H1 (cell line): Measurements from ENCODE around the gene WSCD2. TPM values are rescaled to one million over a fixed set of nuclear protein-coding genes. Genes with fewer than 3 reads are reported as not detected.

Experiments
- CTCF ChIA-PET: fragments of 300-600 bp; sonication (Branson Sonifier 250); formaldehyde crosslinking; loops from one replicate; lab custom pipeline; 2021; ENCODE audit not compliant: partially characterized antibody; lab: Charles Lee
- POLR2A ChIA-PET: fragments of 300-600 bp; sonication (Branson Sonifier 250); formaldehyde crosslinking; loops from one replicate; lab custom pipeline; 2021; ENCODE audit warnings: inconsistent platforms; ENCODE audit not compliant: partially characterized antibody; lab: Charles Lee
- DNase-seq, 2 experiments: peaks; one replicate each; pipeline versions ENCODE4 v3.0.0 to v3.0.0-alpha.2; 2010 to 2022; ENCODE audit warnings: low spot score in 2 of 2, low read depth in 1 of 2, mixed read lengths in 1 of 2
- FAIRE-seq: peaks from 2 replicates; lab custom pipeline; 2011; peaks lifted over from hg19 to GRCh38; lab: Jason Lieb, UNC
- H2AFZ ChIP-seq: 2 replicates; pipeline ENCODE4 v1.8.1; 2012; ENCODE audit warnings: low read length, inconsistent platforms
- H2AK5ac ChIP-seq: 2 replicates; pipeline ENCODE4 v1.6.1; 2013; ENCODE audit warnings: low read depth, low read length
- H2BK120ac ChIP-seq: replicated peaks from 2 replicates; pipeline ENCODE3; 2013; ENCODE audit warnings: low read depth, low read length, inconsistent platforms
- H2BK12ac ChIP-seq: 2 replicates; pipeline ENCODE4 v1.6.1; 2013; ENCODE audit warnings: low read depth, low read length
- H2BK15ac ChIP-seq: 2 replicates; pipeline ENCODE4 v1.6.1; 2013; ENCODE audit warnings: low read length
- H2BK20ac ChIP-seq: 2 replicates; pipeline ENCODE4 v1.6.1; 2013; ENCODE audit warnings: low read length
- H2BK5ac ChIP-seq: 2 replicates; pipeline ENCODE4 v1.6.1; 2013; ENCODE audit warnings: low read depth, low read length
- H3K14ac ChIP-seq: 2 replicates; pipeline ENCODE4 v1.6.1; 2013; ENCODE audit warnings: inconsistent platforms; ENCODE audit not compliant: insufficient read length
- H3K18ac ChIP-seq: 2 replicates; pipeline ENCODE4 v1.6.1; 2013; ENCODE audit warnings: low read length; ENCODE audit errors: extremely low read depth
- H3K23ac ChIP-seq: 2 replicates; pipeline ENCODE4 v1.6.1; 2013; ENCODE audit warnings: inconsistent platforms; ENCODE audit not compliant: insufficient read length
- H3K23me2 ChIP-seq: 2 replicates; pipeline ENCODE4 v1.6.1; 2013; ENCODE audit warnings: low read depth, low read length
- H3K27ac ChIP-seq: 2 replicates; pipeline ENCODE4 v1.6.1; 2011; ENCODE audit warnings: low read depth, low read length, inconsistent platforms
- H3K27me3 ChIP-seq, 4 experiments: replicated peaks in 1 of 4; 1 replicate in 1 of 4; 2 replicates in 3 of 4; pipeline versions ENCODE4 v1.6.1 to v1.8.1; 2011 to 2013; ENCODE audit warnings: low read length in 3 of 4, mild to moderate bottlenecking in 3 of 4, inconsistent platforms in 2 of 4, mixed read lengths in 2 of 4, moderate library complexity in 1 of 4; ENCODE audit not compliant: control insufficient read depth in 3 of 4, insufficient read depth in 3 of 4; ENCODE audit errors: extremely low read depth in 1 of 4
- H3K36me3 ChIP-seq, 4 experiments: 2 replicates each; pipeline versions ENCODE4 v1.6.1 to v1.8.1; 2011 to 2013; ENCODE audit warnings: mild to moderate bottlenecking in 4 of 4, low read length in 3 of 4, moderate library complexity in 2 of 4, control low read depth in 1 of 4, inconsistent platforms in 1 of 4; ENCODE audit not compliant: insufficient read depth in 4 of 4, control insufficient read depth in 2 of 4
- H3K4ac ChIP-seq: replicated peaks from 2 replicates; pipeline ENCODE3; 2013; ENCODE audit warnings: low read length, low read depth, mixed read lengths, inconsistent platforms; ENCODE audit not compliant: insufficient read length
- H3K4me1 ChIP-seq, 4 experiments: replicated peaks in 1 of 4; 1 replicate in 1 of 4; 2 replicates in 3 of 4; pipeline versions ENCODE4 v1.6.1 to v1.8.1; 2011 to 2013; ENCODE audit warnings: low read length in 3 of 4, inconsistent platforms in 2 of 4, mixed read lengths in 1 of 4; ENCODE audit not compliant: insufficient read depth in 4 of 4, control insufficient read depth in 3 of 4
- H3K4me2 ChIP-seq, 2 experiments: 2 replicates each; pipeline versions ENCODE4 v1.6.1 to v1.8.1; 2011 to 2013; ENCODE audit warnings: low read depth in 2 of 2, low read length in 2 of 2, control low read depth in 1 of 2, inconsistent platforms in 1 of 2, mild to moderate bottlenecking in 1 of 2; ENCODE audit not compliant: insufficient read depth in 1 of 2
- H3K4me3 ChIP-seq, 4 experiments: fragments of 200-600, 300-600 bp in 1 of 4; sonication (generic), shearing (Covaris generic), sonication (Bioruptor Twin) in 1 of 4; 2 replicates each; pipeline versions ENCODE4 v1.5.1 to v1.8.1; 2011 to 2016; ENCODE audit warnings: low read length in 4 of 4, low read depth in 3 of 4, control low read depth in 2 of 4, inconsistent platforms in 2 of 4, mild to moderate bottlenecking in 2 of 4, mixed read lengths in 1 of 4, moderate library complexity in 1 of 4; ENCODE audit not compliant: insufficient read depth in 2 of 4; ENCODE audit errors: extremely low read depth in 1 of 4
- H3K56ac ChIP-seq: replicated peaks from 2 replicates; pipeline ENCODE3; 2013; ENCODE audit warnings: low read depth, mild to moderate bottlenecking, mixed read lengths, low read length, inconsistent platforms; ENCODE audit not compliant: insufficient read length
- H3K79me1 ChIP-seq: 2 replicates; pipeline ENCODE4 v1.6.1; 2013; ENCODE audit warnings: low read depth, low read length, control low read depth
- H3K79me2 ChIP-seq, 2 experiments: 2 replicates each; pipeline versions ENCODE4 v1.6.1 to v1.8.1; 2012 to 2013; ENCODE audit warnings: low read length in 2 of 2, mild to moderate bottlenecking in 2 of 2, inconsistent platforms in 1 of 2; ENCODE audit not compliant: insufficient read depth in 2 of 2, control insufficient read depth in 1 of 2
- H3K9ac ChIP-seq, 4 experiments: replicated peaks in 1 of 4; 1 replicate in 1 of 4; 2 replicates in 3 of 4; pipeline versions ENCODE4 v1.6.1 to v1.8.1; 2011 to 2013; ENCODE audit warnings: low read depth in 3 of 4, low read length in 3 of 4, control low read depth in 2 of 4, mild to moderate bottlenecking in 2 of 4, moderate library complexity in 2 of 4, inconsistent platforms in 1 of 4; ENCODE audit errors: extremely low read depth in 1 of 4
- H3K9me3 ChIP-seq, 2 experiments: 2 replicates each; pipeline versions ENCODE4 v1.6.1 to v1.8.1; 2012 to 2013; ENCODE audit warnings: mild to moderate bottlenecking in 2 of 2, moderate library complexity in 2 of 2, control low read depth in 1 of 2, inconsistent platforms in 1 of 2, low read depth in 1 of 2, low read length in 1 of 2, mixed read lengths in 1 of 2; ENCODE audit not compliant: insufficient read depth in 2 of 2
- H4K20me1 ChIP-seq, 2 experiments: replicated peaks in 1 of 2; 2 replicates each; pipeline versions ENCODE3 to v1.8.1; 2011 to 2013; ENCODE audit warnings: inconsistent platforms in 2 of 2, low read length in 2 of 2, mild to moderate bottlenecking in 1 of 2; ENCODE audit not compliant: insufficient read depth in 2 of 2, control insufficient read depth in 1 of 2
- H4K5ac ChIP-seq: 2 replicates; pipeline ENCODE4 v1.6.1; 2013; ENCODE audit warnings: low read length, low read depth, mixed read lengths, inconsistent platforms; ENCODE audit not compliant: insufficient read length
- H4K8ac ChIP-seq: 2 replicates; pipeline ENCODE4 v1.8.0; 2013; ENCODE audit warnings: mild to moderate bottlenecking, moderate library complexity, low read length, inconsistent platforms; ENCODE audit not compliant: insufficient read depth; ENCODE audit errors: extremely low read depth
- H4K91ac ChIP-seq: replicated peaks from 2 replicates; pipeline ENCODE3; 2013; ENCODE audit warnings: low read length, mixed read lengths, inconsistent platforms; ENCODE audit not compliant: insufficient read length
- BACH1 ChIP-seq: IDR thresholded peaks from 2 replicates; pipeline ENCODE4 v1.6.1; 2012; ENCODE audit warnings: low read length, improper control_type of control experiment
- BRCA1 ChIP-seq: IDR thresholded peaks from 2 replicates; pipeline ENCODE4 v1.6.1; 2012; ENCODE audit warnings: low read depth, low read length, improper control_type of control experiment
- HDAC2 ChIP-seq, 2 experiments: fragments of 300-600 bp in 1 of 2; sonication (generic) in 1 of 2; IDR thresholded peaks; 2 replicates each; pipeline ENCODE4 v1.6.1; 2011 to 2012; ENCODE audit warnings: low read depth in 2 of 2, low read length in 2 of 2, mild to moderate bottlenecking in 2 of 2, moderate library complexity in 2 of 2, borderline replicate concordance in 1 of 2, inconsistent platforms in 1 of 2
- KDM1A ChIP-seq: fragments of 200-600, 300-600 bp; sonication (generic); IDR thresholded peaks from 2 replicates; pipeline ENCODE4 v1.7.1; 2016; ENCODE audit warnings: mild to moderate bottlenecking, low read length, borderline replicate concordance
- KDM5A ChIP-seq: fragments of 200-600 bp; IDR thresholded peaks from 2 replicates; pipeline ENCODE4 v1.7.1; 2012; ENCODE audit warnings: mild to moderate bottlenecking, low read length, inconsistent platforms, mixed read lengths
- SIN3A ChIP-seq, 2 experiments: IDR thresholded peaks in 1 of 2; conservative IDR thresholded peaks in 1 of 2; 2 replicates each; pipeline ENCODE4 v1.6.1; 2011 to 2012; ENCODE audit warnings: low read length in 2 of 2, improper control_type of control experiment in 1 of 2, low read depth in 1 of 2, mild to moderate bottlenecking in 1 of 2
- WGBS, 2 experiments: shearing (Covaris generic) in 1 of 2; methylation state at CpG; one replicate each; pipeline versions ENCODE4 v1.1.6 to v1.1.7; 2013 to 2015; ENCODE audit warnings: low lambda C conversion rate in 2 of 2, mixed read lengths in 2 of 2, inconsistent platforms in 1 of 2, low coverage in 1 of 2, missing lambda C conversion rate in 1 of 2; ENCODE audit not compliant: insufficient replicate concordance in 2 of 2, insufficient coverage in 1 of 2, insufficient read length in 1 of 2; ENCODE audit errors: extremely low coverage in 1 of 2, missing lambda C conversion rate in 1 of 2; 5-methylcytosine and 5-hydroxymethylcytosine counted together
- polyA plus RNA-seq, 7 experiments: library from polyadenylated mRNA; depleted of rRNA in 3 of 7; stranded (reverse) in 5 of 7; unstranded in 2 of 7; fragments of >200 nt in 5 of 7; fragments of 200-250 nt in 2 of 7; gene quantifications; 1 replicate in 5 of 7; 2 replicates in 1 of 7; 4 replicates in 1 of 7; pipeline versions ENCODE4 v1.2.1 to v1.2.3, GENCODE V29; 2011 to 2013; ENCODE audit warnings: missing spikeins in 2 of 7, mixed read lengths in 2 of 7
- total RNA-seq: library from RNA; stranded (reverse); fragmentation: NEBNext Ultra II Directional; extraction: Animal tissue kit (Norgen Biotek cat#: 25700); gene quantifications from 2 replicates; pipeline ENCODE4 v1.2.1, GENCODE V29; 2021
- TF ChIP-seq, protein P1 (sequence below): IDR thresholded peaks from 2 replicates; pipeline ENCODE4 v1.6.1; 2011; ENCODE audit warnings: low read length, improper control_type of control experiment
- TF ChIP-seq, protein P2 (sequence below): IDR thresholded peaks from 2 replicates; pipeline ENCODE4 v1.6.1; 2011; ENCODE audit warnings: low read depth, mild to moderate bottlenecking, low read length; ENCODE audit not compliant: insufficient read depth

The WSCD2 gene
- total and polyA plus RNA-seq, 2 of the 8 experiments (the other 6 are each of a cell fraction or from before 2014, with no cell fraction given), result 1.3 to 2.2 TPM

DNA sequence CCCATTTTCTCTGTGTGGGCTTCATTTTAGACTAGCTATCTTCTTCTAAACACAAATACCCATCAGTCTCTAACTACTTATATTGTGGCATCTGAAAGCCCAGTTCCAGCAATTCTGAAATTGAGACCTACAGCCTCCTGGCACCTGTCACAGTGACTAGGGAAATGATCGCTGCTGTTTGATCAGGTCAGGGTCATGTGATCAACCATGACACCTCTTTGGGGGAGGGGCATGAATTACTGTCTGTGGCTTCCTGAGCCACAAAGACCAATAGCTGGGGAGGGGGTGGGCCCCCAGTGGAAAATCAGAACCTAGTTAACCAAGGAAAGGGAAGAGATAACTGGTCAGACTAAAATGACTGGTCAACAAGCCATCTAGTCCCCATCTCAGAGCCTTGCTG, 14.1 kb downstream of the WSCD2 start:
- 86% methylated on average over 1 of the region's 1 CpG; no CpG with 5 or more reads in 1 of the 2 experiments for WGBS, 2 experiments
- H3K18ac ChIP-seq, result no peak overlapping the region
- H3K79me1 ChIP-seq, result no peaks in the 10 kb centered on the region
- no peak for FAIRE-seq
- no peak overlapping the region for H4K5ac ChIP-seq
- no peak overlapping the region for H2BK5ac ChIP-seq
- no peak overlapping the region for H4K8ac ChIP-seq
- H2AK5ac ChIP-seq, result no peak overlapping the region
- no peak for DNase-seq
- no peaks in the 10 kb centered on the region for H3K23me2 ChIP-seq
- no peaks in the 10 kb centered on the region for H3K27me3 ChIP-seq
- no peak overlapping the region for H3K23ac ChIP-seq
- no peak overlapping the region for H3K14ac ChIP-seq
- no peak overlapping the region for H2BK15ac ChIP-seq
- H3K4me1 ChIP-seq, result peaks cover 3 to 11% (median 8%) of the 10 kb centered on the region in 4 experiments; a peak in 6 of 7 replicates
- no peaks in the 10 kb centered on the region for H3K79me2 ChIP-seq
- H2BK20ac ChIP-seq, result no peak overlapping the region
- H3K27ac ChIP-seq, result no peak overlapping the region
- H4K91ac ChIP-seq, result no peak overlapping the region
- H4K20me1 ChIP-seq, result no peaks in the 10 kb centered on the region
- H2BK120ac ChIP-seq, result no peak overlapping the region
- no peak overlapping the region for H3K4ac ChIP-seq
- H3K4me3 ChIP-seq, result no peak overlapping the region
- H3K4me2 ChIP-seq, result no peak overlapping the region
- H3K9me3 ChIP-seq, result no peaks in the 10 kb centered on the region
- POLR2A ChIA-PET, result no interaction called here
- TF ChIP-seq BACH1, result no peak
- TF ChIP-seq SIN3A (conservative IDR thresholded peaks at IDR 0.05 in 1 of 2, IDR thresholded peaks at IDR 0.05 in 1 of 2; ENCODE audit: low read depth in 1 of 2, low read length in 2 of 2), result no peak
- TF ChIP-seq KDM1A, result no peak
- no peak for TF ChIP-seq KDM5A
- no peak for TF ChIP-seq BRCA1
- TF ChIP-seq, protein P1, sequence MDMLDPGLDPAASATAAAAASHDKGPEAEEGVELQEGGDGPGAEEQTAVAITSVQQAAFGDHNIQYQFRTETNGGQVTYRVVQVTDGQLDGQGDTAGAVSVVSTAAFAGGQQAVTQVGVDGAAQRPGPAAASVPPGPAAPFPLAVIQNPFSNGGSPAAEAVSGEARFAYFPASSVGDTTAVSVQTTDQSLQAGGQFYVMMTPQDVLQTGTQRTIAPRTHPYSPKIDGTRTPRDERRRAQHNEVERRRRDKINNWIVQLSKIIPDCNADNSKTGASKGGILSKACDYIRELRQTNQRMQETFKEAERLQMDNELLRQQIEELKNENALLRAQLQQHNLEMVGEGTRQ, result no peak
- no peak for TF ChIP-seq HDAC2 (IDR thresholded peaks at IDR 0.05; ENCODE audit: borderline replicate concordance in 1 of 2, low read depth in 2 of 2, low read length in 2 of 2)
- TF ChIP-seq, protein P2, sequence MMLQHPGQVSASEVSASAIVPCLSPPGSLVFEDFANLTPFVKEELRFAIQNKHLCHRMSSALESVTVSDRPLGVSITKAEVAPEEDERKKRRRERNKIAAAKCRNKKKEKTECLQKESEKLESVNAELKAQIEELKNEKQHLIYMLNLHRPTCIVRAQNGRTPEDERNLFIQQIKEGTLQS, result no peak
- no peak overlapping the region for H2AFZ ChIP-seq
- no peaks in the 10 kb centered on the region for H3K36me3 ChIP-seq
- CTCF ChIA-PET, result interaction anchor here (0.6 to 8.5 kb wide), 4 partner anchors 13 to 150 kb away, joined by 3 to 64 read pairs (median 6); partner anchors contain the start of gene WSCD2
- H3K9ac ChIP-seq, result no peak overlapping the region; a peak in 1 of 7 replicates
- H2BK12ac ChIP-seq, result no peak overlapping the region
- H3K56ac ChIP-seq, result no peak overlapping the region
